Erythroblast (primary cell): ENCODE measurements around the gene INCENP.

Experiments used
- GATA1 ChIP-seq: IDR thresholded peaks from 2 replicates; pipeline ENCODE4 v1.6.1; 2011; ENCODE audit warnings: low read depth, mild to moderate bottlenecking, control low read depth, low read length, moderate library complexity
- POLR2A ChIP-seq: IDR thresholded peaks from 2 replicates; pipeline ENCODE4 v1.6.1; 2011; ENCODE audit warnings: mild to moderate bottlenecking, low read length

- no peak for TF ChIP-seq POLR2A
- no peak for TF ChIP-seq GATA1
These were observed 8.6 kb upstream of the INCENP start for GRCh38 chr11:62115085-62115694.
